ENCODE data around the gene RPS19. TPM values are rescaled to one million over a fixed set of nuclear protein-coding genes. Genes with fewer than 3 reads are reported as not detected.

The RPS19 gene
- total RNA-seq, 2 donors from 2014 or later: 1,179 to 1,248 TPM

DNA sequence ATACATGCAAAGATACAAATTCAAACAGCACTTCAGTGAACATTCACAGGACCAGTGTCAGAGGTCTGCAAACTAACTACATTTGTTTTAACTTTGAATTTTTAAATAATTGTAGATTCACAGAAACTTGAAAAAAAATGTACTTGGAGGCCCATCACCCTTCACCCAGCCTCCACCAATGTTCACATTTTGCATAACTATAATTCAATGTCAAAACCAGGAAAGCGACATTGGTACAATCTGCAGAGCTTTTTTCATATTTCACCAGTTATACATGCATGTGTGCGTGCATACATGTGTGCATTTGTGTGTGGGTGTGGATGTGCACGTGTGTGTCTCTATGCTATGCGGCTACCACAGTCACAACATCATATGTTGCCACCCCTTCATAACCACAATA, 44.8 kb upstream of the RPS19 start:
- 70% methylated on average over 4 of the region's 4 CpGs for WGBS
- intact Hi-C loops (cut with DNase I): no loop called here
- Histone ChIP-seq H3K4me1 (replicated peaks) (no peaks in the 10 kb centered on the region), H3K9me3 (no peaks in the 10 kb centered on the region), H3K27ac (no peak overlapping the region), H3K27me3 (replicated peaks; ENCODE audit: insufficient read depth) (no peaks in the 10 kb centered on the region), H3K36me3 (no peaks in the 10 kb centered on the region), H3K4me3 (no peak overlapping the region)
- TF ChIP-seq POLR2AphosphoS5 (IDR thresholded peaks at IDR 0.05): no peak
- TF ChIP-seq POLR2A (IDR thresholded peaks at IDR 0.05): no peak
- TF ChIP-seq, protein P1, sequence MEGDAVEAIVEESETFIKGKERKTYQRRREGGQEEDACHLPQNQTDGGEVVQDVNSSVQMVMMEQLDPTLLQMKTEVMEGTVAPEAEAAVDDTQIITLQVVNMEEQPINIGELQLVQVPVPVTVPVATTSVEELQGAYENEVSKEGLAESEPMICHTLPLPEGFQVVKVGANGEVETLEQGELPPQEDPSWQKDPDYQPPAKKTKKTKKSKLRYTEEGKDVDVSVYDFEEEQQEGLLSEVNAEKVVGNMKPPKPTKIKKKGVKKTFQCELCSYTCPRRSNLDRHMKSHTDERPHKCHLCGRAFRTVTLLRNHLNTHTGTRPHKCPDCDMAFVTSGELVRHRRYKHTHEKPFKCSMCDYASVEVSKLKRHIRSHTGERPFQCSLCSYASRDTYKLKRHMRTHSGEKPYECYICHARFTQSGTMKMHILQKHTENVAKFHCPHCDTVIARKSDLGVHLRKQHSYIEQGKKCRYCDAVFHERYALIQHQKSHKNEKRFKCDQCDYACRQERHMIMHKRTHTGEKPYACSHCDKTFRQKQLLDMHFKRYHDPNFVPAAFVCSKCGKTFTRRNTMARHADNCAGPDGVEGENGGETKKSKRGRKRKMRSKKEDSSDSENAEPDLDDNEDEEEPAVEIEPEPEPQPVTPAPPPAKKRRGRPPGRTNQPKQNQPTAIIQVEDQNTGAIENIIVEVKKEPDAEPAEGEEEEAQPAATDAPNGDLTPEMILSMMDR (IDR thresholded peaks at IDR 0.05): no peak
- no peak for DNase-seq (ENCODE audit: low spot score)

DNA sequence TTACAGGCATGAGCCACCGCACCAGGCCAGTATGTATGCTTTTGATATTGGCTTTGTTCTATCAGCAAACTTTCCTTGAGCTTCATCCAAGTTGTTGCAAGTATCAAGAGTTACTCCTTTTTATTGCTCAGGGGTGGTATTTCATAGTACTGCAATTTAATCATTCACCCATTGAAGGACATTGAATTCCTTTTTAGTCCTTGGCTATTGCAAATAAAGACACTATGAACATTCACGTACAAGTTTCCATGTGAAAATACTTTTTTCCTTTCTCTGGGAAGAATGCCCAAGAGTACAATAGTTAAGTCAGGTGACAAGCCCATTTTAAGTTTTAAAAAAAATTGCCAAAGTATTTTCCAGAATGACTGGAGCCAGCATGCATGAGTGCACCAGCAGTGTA, 43.3 kb upstream of the RPS19 start:
- no peak overlapping the region for H3K27ac ChIP-seq
- intact Hi-C loops (cut with DNase I): no loop called here
- H3K9me3 ChIP-seq: no peaks in the 10 kb centered on the region
- 34% methylated on average over 2 of the region's 2 CpGs for WGBS
- no peaks in the 10 kb centered on the region for H3K27me3 ChIP-seq (replicated peaks; ENCODE audit: insufficient read depth)
- H3K4me1 ChIP-seq (replicated peaks): no peaks in the 10 kb centered on the region
- no peak for DNase-seq (ENCODE audit: low spot score)
- H3K36me3 ChIP-seq: no peaks in the 10 kb centered on the region
- no peak overlapping the region for H3K4me3 ChIP-seq
- TF ChIP-seq POLR2A (IDR thresholded peaks at IDR 0.05) (no peak), POLR2AphosphoS5 (IDR thresholded peaks at IDR 0.05) (no peak)
- TF ChIP-seq, protein P1 (IDR thresholded peaks at IDR 0.05): no peak

DNA sequence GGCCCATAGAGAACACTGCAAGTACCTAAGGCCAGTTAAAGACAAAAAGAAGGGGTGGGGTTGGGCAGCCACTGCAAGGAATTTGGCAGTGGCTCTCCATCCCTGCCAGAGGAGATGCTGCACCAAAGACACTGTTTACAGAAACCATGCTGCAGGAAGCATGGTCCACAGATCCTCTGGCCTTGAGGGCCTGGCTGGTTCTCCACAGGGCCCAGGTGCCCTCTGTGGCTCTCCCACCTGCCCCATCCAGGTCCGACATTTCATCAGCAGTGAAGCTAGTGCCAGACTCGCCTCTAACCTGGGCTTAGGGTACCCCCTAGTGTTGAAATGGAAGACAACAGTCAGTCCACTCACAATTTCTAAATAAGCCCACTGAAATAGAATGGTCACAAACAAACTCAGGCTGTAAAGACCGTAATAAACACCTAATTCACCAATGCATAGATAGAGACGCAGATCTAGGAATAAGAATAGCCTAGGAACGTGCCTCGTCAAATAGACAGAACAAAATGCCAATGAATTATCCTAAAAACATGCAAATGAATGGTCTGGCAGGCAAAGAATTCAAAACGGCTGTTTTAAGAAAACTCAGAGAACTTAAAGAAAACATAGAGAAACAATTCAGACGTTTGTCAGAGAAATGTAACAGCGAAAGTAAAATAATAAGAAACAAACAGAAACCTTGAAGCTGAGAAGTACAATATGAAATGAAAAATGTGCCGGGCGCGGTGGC, 38.9 kb upstream of the RPS19 start:
- 30% methylated on average over 12 of the region's 12 CpGs for WGBS
- peak; percentile 41 for DNase-seq (ENCODE audit: low spot score)
- intact Hi-C loops (cut with DNase I): no loop called here

DNA sequence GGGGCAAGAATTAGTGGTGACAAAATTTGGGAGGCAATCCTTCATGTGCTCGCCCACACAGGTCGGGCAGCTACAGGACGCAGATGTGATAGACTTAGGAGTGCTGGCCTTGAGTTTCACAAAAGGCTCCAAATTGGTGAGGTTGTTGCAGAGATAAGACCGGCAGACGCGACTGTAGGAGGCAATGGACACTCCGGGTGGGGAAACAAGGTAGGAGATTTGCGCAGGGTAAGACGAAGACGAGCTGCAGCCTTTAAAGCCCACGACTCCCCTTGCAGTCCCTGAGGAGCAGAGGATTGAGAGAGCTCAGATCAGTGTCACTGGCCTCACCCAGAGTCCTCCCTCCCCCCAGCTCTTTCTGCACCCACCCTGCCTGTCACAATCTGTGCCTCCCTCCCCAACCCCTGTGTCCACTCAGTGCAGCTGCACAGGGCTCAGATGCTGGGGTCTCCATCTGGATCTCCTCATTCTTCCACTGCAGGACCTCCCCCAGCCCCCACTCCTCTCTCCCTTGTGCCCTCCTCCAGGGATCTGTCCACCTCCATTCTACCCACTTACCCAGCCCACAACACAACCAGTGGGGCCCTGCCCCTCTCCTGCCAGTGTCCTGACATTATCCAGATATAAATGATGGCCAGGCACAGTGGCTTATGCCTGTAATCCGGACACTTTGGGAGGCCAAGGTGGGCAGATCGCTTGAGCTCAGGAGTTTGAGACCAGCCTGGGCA, 21.9 kb upstream of the RPS19 start:
- no peaks in the 10 kb centered on the region for H3K9me3 ChIP-seq
- intact Hi-C loops (cut with DNase I): no loop called here

More for the DNA sequence above, 38.9 kb upstream of the RPS19 start:
- Histone ChIP-seq H3K27me3 (replicated peaks; ENCODE audit: insufficient read depth) (no peaks in the 10 kb centered on the region), H3K4me3 (no peak overlapping the region), H3K9me3 (no peaks in the 10 kb centered on the region), H3K4me1 (replicated peaks) (no peaks in the 10 kb centered on the region), H3K36me3 (no peaks in the 10 kb centered on the region), H3K27ac (no peak overlapping the region)
- no peak for TF ChIP-seq POLR2A (IDR thresholded peaks at IDR 0.05)
- no peak for TF ChIP-seq POLR2AphosphoS5 (IDR thresholded peaks at IDR 0.05)
- TF ChIP-seq, protein P1 (IDR thresholded peaks at IDR 0.05): peak; percentile 29 to 75 (median 56)

More for the DNA sequence above, 21.9 kb upstream of the RPS19 start:
- TF ChIP-seq POLR2AphosphoS5 (IDR thresholded peaks at IDR 0.05) (no peak), POLR2A (IDR thresholded peaks at IDR 0.05) (no peak)
- TF ChIP-seq, protein P1 (IDR thresholded peaks at IDR 0.05): no peak
- DNase-seq (ENCODE audit: low spot score): no peak
- Histone ChIP-seq H3K36me3 (no peaks in the 10 kb centered on the region), H3K4me3 (no peak overlapping the region), H3K27me3 (replicated peaks; ENCODE audit: insufficient read depth) (peaks cover 3% of the 10 kb centered on the region), H3K27ac (no peak overlapping the region), H3K4me1 (replicated peaks) (no peaks in the 10 kb centered on the region)
- 62% methylated on average over 13 of the region's 13 CpGs for WGBS

All from prostate gland (tissue), 2 donors.